BE2C (cell line): ENCODE results near the gene TMEM178B.

Experiments
- DNase-seq: peaks from one replicate; pipeline ENCODE4 v3.0.0-alpha.2; 2020
- H3K27me3 ChIP-seq: fragments of 250-450 bp; sonication (Bioruptor Pico); 2 replicates; pipeline ENCODE4 v1.5.1; 2020; ENCODE audit warnings: mild to moderate bottlenecking
- H3K36me3 ChIP-seq: fragments of 250-450 bp; sonication (Bioruptor Pico); 2 replicates; pipeline ENCODE4 v1.5.1; 2020; ENCODE audit warnings: mild to moderate bottlenecking
- H3K4me1 ChIP-seq: fragments of 250-450 bp; sonication (Bioruptor Pico); 2 replicates; pipeline ENCODE4 v1.5.1; 2020
- H3K4me3 ChIP-seq: 2 replicates; pipeline ENCODE4 v1.5.1; 2011; ENCODE audit warnings: low read depth, low read length
- H3K9me3 ChIP-seq: fragments of 250-450 bp; sonication (Bioruptor Pico); 2 replicates; pipeline ENCODE4 v1.5.1; 2020
- CTCF ChIP-seq: IDR thresholded peaks from 2 replicates; pipeline ENCODE4 v1.5.1; 2012; ENCODE audit warnings: mild to moderate bottlenecking, low read depth, low read length

The TMEM178B gene

GRCh38 chr7:141156407-141156806, 82.5 kb downstream of the TMEM178B start:
- no peak for DNase-seq
- Histone ChIP-seq H3K4me1 (no peaks in the 10 kb centered on the region), H3K36me3 (no peaks in the 10 kb centered on the region), H3K9me3 (no peaks in the 10 kb centered on the region), H3K4me3 (no peak overlapping the region), H3K27me3 (no peaks in the 10 kb centered on the region)
- no peak for TF ChIP-seq CTCF

GRCh38 chr7:141157138-141157765, 83.4 kb downstream of the TMEM178B start:
- Histone ChIP-seq H3K9me3 (no peaks in the 10 kb centered on the region), H3K27me3 (no peaks in the 10 kb centered on the region), H3K36me3 (no peaks in the 10 kb centered on the region), H3K4me3 (no peak overlapping the region), H3K4me1 (no peaks in the 10 kb centered on the region)
- no peak for DNase-seq
- no peak for TF ChIP-seq CTCF

GRCh38 chr7:141158561-141158960, 84.7 kb downstream of the TMEM178B start:
- TF ChIP-seq CTCF: no peak
- no peaks in the 10 kb centered on the region for H3K27me3 ChIP-seq
- H3K36me3 ChIP-seq: no peaks in the 10 kb centered on the region
- H3K9me3 ChIP-seq: no peaks in the 10 kb centered on the region
- H3K4me3 ChIP-seq: no peak overlapping the region
- no peak for DNase-seq
- no peaks in the 10 kb centered on the region for H3K4me1 ChIP-seq

- no peaks in the 10 kb centered on the region for H3K36me3 ChIP-seq
- no peak overlapping the region for H3K4me3 ChIP-seq
- H3K4me1 ChIP-seq: no peaks in the 10 kb centered on the region
- DNase-seq: no peak
- TF ChIP-seq CTCF: no peak
- no peaks in the 10 kb centered on the region for H3K27me3 ChIP-seq
- H3K9me3 ChIP-seq: no peaks in the 10 kb centered on the region
Measured at GRCh38 chr7:141160246-141160860, 86.5 kb downstream of the TMEM178B start.

GRCh38 chr7:141161550-141162535, 88.0 kb downstream of the TMEM178B start:
- H3K9me3 ChIP-seq: no peaks in the 10 kb centered on the region
- TF ChIP-seq CTCF: no peak
- no peak for DNase-seq
- H3K4me3 ChIP-seq: no peak overlapping the region
- H3K36me3 ChIP-seq: no peaks in the 10 kb centered on the region
- no peaks in the 10 kb centered on the region for H3K4me1 ChIP-seq
- H3K27me3 ChIP-seq: no peaks in the 10 kb centered on the region

GRCh38 chr7:141165521-141165920, 91.7 kb downstream of the TMEM178B start:
- no peak for DNase-seq
- no peak for TF ChIP-seq CTCF
- H3K4me1 ChIP-seq: no peaks in the 10 kb centered on the region
- no peak overlapping the region for H3K4me3 ChIP-seq
- H3K27me3 ChIP-seq: no peaks in the 10 kb centered on the region
- H3K9me3 ChIP-seq: peaks cover 3% of the 10 kb centered on the region; the same call in 1 of the 2 replicates
- no peaks in the 10 kb centered on the region for H3K36me3 ChIP-seq
